Ishikawa (cell line): ENCODE results near the gene DPYD.

Experiments
- CEBPB ChIP-seq: IDR thresholded peaks from 2 replicates; pipeline ENCODE4 v1.6.1; 2012
- CREB1 ChIP-seq: IDR thresholded peaks from 2 replicates; pipeline ENCODE4 v1.6.1; 2012; ENCODE audit warnings: low read depth
- EGR1 ChIP-seq: IDR thresholded peaks from 2 replicates; pipeline ENCODE4 v1.6.1; 2012
- EP300 ChIP-seq: IDR thresholded peaks from 2 replicates; pipeline ENCODE4 v1.6.1; 2012; ENCODE audit warnings: borderline replicate concordance
- MAX ChIP-seq: IDR thresholded peaks from 2 replicates; pipeline ENCODE4 v1.6.1; 2012
- NFIC ChIP-seq: IDR thresholded peaks from 2 replicates; pipeline ENCODE4 v1.6.1; 2012
- RAD21 ChIP-seq: IDR thresholded peaks from 2 replicates; pipeline ENCODE4 v1.6.1; 2012; ENCODE audit warnings: low read depth
- REST ChIP-seq: IDR thresholded peaks from 2 replicates; pipeline ENCODE4 v1.6.1; 2012; ENCODE audit warnings: low read depth, mild to moderate bottlenecking
- TAF1 ChIP-seq: IDR thresholded peaks from 2 replicates; pipeline ENCODE4 v1.6.1; 2012; ENCODE audit warnings: low read depth, mild to moderate bottlenecking
- TEAD4 ChIP-seq: IDR thresholded peaks from 2 replicates; pipeline ENCODE4 v1.6.1; 2012
- YY1 ChIP-seq: IDR thresholded peaks from 2 replicates; pipeline ENCODE4 v1.6.1; 2012; ENCODE audit warnings: low read depth

DNA sequence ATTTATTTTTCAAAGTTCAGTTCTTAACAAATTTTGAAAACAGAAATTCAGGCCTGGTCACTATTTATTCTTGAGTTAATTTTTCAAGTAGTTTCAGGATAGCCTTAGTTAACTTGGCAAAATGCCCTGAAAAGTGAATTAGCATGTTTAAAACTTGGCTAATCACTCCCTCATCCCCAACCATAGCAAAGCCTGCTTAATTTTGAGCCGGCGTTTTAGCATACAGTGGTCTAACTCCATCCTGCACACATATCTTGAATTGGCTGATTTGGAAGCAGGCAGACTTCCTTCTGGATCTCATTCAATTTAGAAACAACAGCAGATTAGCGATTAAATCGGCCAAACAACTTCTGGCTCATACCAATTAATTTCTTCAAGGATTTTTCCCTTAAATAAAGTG lies 760.0 kb downstream of the DPYD start:
- TF ChIP-seq TAF1 (no peak), RAD21 (no peak), REST (no peak), EGR1 (no peak), CEBPB (no peak), EP300 (no peak), CREB1 (no peak), MAX (no peak), TEAD4 (no peak), NFIC (no peak), YY1 (no peak)
